ENCODE measurements around the gene CEP350. TPM values are rescaled to one million over a fixed set of nuclear protein-coding genes. Genes with fewer than 3 reads are reported as not detected.

CEP350 gene
- polyA plus RNA-seq, 1 donor (not counting 4 experiments of a cell fraction or from before 2014, with no cell fraction given): 12.0 TPM

DNA sequence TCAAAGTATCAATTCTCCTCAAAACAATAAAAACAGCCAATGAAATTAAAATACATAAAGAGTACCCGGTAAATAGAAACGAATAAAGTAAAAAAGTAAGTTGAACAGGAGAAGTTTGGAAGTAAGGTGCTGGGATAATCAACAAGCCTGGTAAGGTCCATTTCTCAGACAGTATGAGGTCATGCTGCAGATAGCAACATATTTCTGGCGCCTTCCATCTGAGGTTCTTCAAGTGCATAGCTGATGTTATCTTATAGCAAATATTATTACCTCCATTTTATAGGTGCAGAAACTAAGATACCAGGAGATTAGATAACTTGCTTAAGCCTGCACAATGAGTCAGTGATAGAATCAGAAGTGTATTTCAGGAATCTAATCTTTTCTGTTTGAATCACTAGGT lies 23.7 kb upstream of the CEP350 start:
- Histone ChIP-seq H3K9ac (ENCODE audit: control insufficient read depth, extremely low read depth, insufficient read depth, low read length) (no peak overlapping the region), H3K9me3 (ENCODE audit: control insufficient read depth, low read depth, low read length) (no peaks in the 10 kb centered on the region), H3K79me2 (ENCODE audit: control insufficient read depth, insufficient read depth, low read length) (no peaks in the 10 kb centered on the region), H4K20me1 (ENCODE audit: control insufficient read depth, extremely low read depth, insufficient read depth, low read length) (no peaks in the 10 kb centered on the region), H3K27me3 (ENCODE audit: control insufficient read depth, extremely low read depth, insufficient read depth, low read length) (no peaks in the 10 kb centered on the region), H2AFZ (ENCODE audit: control insufficient read depth, low read length) (no peak overlapping the region), H3K36me3 (ENCODE audit: control insufficient read depth in 2 of 2, extremely low read depth in 1 of 2, insufficient read depth in 2 of 2, low read length in 2 of 2) (no peaks in the 10 kb centered on the region), H3K4me1 (ENCODE audit: control insufficient read depth, extremely low read depth, insufficient read depth, low read length) (peaks cover 9% of the 10 kb centered on the region), H3K27ac (ENCODE audit: control insufficient read depth, insufficient read depth, low read length) (no peak overlapping the region), H3K4me3 (ENCODE audit: control insufficient read depth in 2 of 3, extremely low read depth in 1 of 3, insufficient read depth in 2 of 3, low read depth in 1 of 3, low read length in 3 of 3) (no peak overlapping the region), H3K9me1 (ENCODE audit: control insufficient read depth, extremely low read depth, insufficient read depth, low read length) (no peaks in the 10 kb centered on the region), H3K4me2 (ENCODE audit: control insufficient read depth, extremely low read depth, insufficient read depth, low read depth, low read length) (no peak overlapping the region)
- dilution Hi-C loops (cut with MboI; ENCODE audit: extremely low pct_ligation_motif_present, low sequenced_read_pairs): no loop called here
- TF ChIP-seq, protein P1, sequence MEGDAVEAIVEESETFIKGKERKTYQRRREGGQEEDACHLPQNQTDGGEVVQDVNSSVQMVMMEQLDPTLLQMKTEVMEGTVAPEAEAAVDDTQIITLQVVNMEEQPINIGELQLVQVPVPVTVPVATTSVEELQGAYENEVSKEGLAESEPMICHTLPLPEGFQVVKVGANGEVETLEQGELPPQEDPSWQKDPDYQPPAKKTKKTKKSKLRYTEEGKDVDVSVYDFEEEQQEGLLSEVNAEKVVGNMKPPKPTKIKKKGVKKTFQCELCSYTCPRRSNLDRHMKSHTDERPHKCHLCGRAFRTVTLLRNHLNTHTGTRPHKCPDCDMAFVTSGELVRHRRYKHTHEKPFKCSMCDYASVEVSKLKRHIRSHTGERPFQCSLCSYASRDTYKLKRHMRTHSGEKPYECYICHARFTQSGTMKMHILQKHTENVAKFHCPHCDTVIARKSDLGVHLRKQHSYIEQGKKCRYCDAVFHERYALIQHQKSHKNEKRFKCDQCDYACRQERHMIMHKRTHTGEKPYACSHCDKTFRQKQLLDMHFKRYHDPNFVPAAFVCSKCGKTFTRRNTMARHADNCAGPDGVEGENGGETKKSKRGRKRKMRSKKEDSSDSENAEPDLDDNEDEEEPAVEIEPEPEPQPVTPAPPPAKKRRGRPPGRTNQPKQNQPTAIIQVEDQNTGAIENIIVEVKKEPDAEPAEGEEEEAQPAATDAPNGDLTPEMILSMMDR (optimal IDR thresholded peaks at IDR 0.05 in 1 of 3, IDR thresholded peaks at IDR 0.05 in 1 of 3, conservative IDR thresholded peaks at IDR 0.05 in 1 of 3; ENCODE audit: extremely low read depth in 1 of 3, insufficient read depth in 2 of 3, low read length in 3 of 3): no peak
- no peak for TF ChIP-seq EZH2 (IDR thresholded peaks at IDR 0.05; ENCODE audit: low read length)
- FAIRE-seq (no peak), DNase-seq (ENCODE audit: low read depth, low spot score) (no peak)

- FAIRE-seq (no peak), DNase-seq (ENCODE audit: low read depth, low spot score) (no peak)
- dilution Hi-C loops (cut with MboI; ENCODE audit: extremely low pct_ligation_motif_present, low sequenced_read_pairs): no loop called here
- TF ChIP-seq EZH2 (IDR thresholded peaks at IDR 0.05; ENCODE audit: low read length): no peak
- TF ChIP-seq, protein P1 (optimal IDR thresholded peaks at IDR 0.05 in 1 of 3, IDR thresholded peaks at IDR 0.05 in 1 of 3, conservative IDR thresholded peaks at IDR 0.05 in 1 of 3; ENCODE audit: extremely low read depth in 1 of 3, insufficient read depth in 2 of 3, low read length in 3 of 3): no peak
- Histone ChIP-seq H3K9ac (ENCODE audit: control insufficient read depth, extremely low read depth, insufficient read depth, low read length) (no peak overlapping the region), H3K27me3 (ENCODE audit: control insufficient read depth, extremely low read depth, insufficient read depth, low read length) (no peaks in the 10 kb centered on the region), H3K9me3 (ENCODE audit: control insufficient read depth, low read depth, low read length) (no peaks in the 10 kb centered on the region), H3K27ac (ENCODE audit: control insufficient read depth, insufficient read depth, low read length) (no peak overlapping the region), H3K4me1 (ENCODE audit: control insufficient read depth, extremely low read depth, insufficient read depth, low read length) (no peaks in the 10 kb centered on the region), H3K79me2 (ENCODE audit: control insufficient read depth, insufficient read depth, low read length) (no peaks in the 10 kb centered on the region), H2AFZ (ENCODE audit: control insufficient read depth, low read length) (no peak overlapping the region), H4K20me1 (ENCODE audit: control insufficient read depth, extremely low read depth, insufficient read depth, low read length) (no peaks in the 10 kb centered on the region), H3K4me3 (ENCODE audit: control insufficient read depth in 2 of 3, extremely low read depth in 1 of 3, insufficient read depth in 2 of 3, low read depth in 1 of 3, low read length in 3 of 3) (no peak overlapping the region), H3K9me1 (ENCODE audit: control insufficient read depth, extremely low read depth, insufficient read depth, low read length) (no peaks in the 10 kb centered on the region), H3K4me2 (ENCODE audit: control insufficient read depth, extremely low read depth, insufficient read depth, low read depth, low read length) (no peak overlapping the region), H3K36me3 (ENCODE audit: control insufficient read depth in 2 of 2, extremely low read depth in 1 of 2, insufficient read depth in 2 of 2, low read length in 2 of 2) (no peaks in the 10 kb centered on the region)
Measured at GRCh38 chr1:179933219-179933618, 21.4 kb upstream of the CEP350 start.

All from keratinocyte (primary cell).